ENCODE measurements around the gene POTEC. TPM values are rescaled to one million over a fixed set of nuclear protein-coding genes. Genes with fewer than 3 reads are reported as not detected.
"Not testable (repeated sequence)": the region's sequence is repeated elsewhere in the genome, so short reads cannot be mapped to it uniquely, and the experiment has no call there.

The POTEC gene
- total and polyA plus RNA-seq, 9 of the 15 experiments (the other 6 are each of a cell fraction or from before 2014, with no cell fraction given) = 0.01 TPM; not detected in 8

GRCh38 chr18:14577971-14578370 lies 34.6 kb upstream of the POTEC start (continued):
- TF ChIP-seq ELF2 (CRISPR knock-in tag; IDR thresholded peaks at IDR 0.05) (no peak), ZNF174 (CRISPR knock-in tag; IDR thresholded peaks at IDR 0.05) (no peak), CGGBP1 (CRISPR knock-in tag; IDR thresholded peaks at IDR 0.05) (no peak), HDAC8 (tag; IDR thresholded peaks at IDR 0.05) (no peak), PURB (CRISPR knock-in tag; IDR thresholded peaks at IDR 0.05; ENCODE audit: low read depth) (no peak)

- H4K20me1 ChIP-seq (replicated peaks; ENCODE audit: control insufficient read depth, insufficient read depth, low read length); CTCF ChIA-PET (ENCODE audit: low intra/inter-chr PET ratio); in situ Hi-C loops (cut with MboI); H3K79me2 ChIP-seq (ENCODE audit: control insufficient read depth, insufficient read depth, low read length); H3K27me3 ChIP-seq (ENCODE audit: control insufficient read depth in 2 of 2, insufficient read depth in 2 of 2, low read length in 2 of 2); H3K27ac ChIP-seq (ENCODE audit: extremely low read depth, low read depth, low read length); H3K4me2 ChIP-seq (ENCODE audit: insufficient read depth, low read length); H3K9me1 ChIP-seq (ENCODE audit: control insufficient read depth, insufficient read depth, low read length); H3K9ac ChIP-seq (ENCODE audit: insufficient read depth in 1 of 2, low read depth in 2 of 2, low read length in 2 of 2); BruUV-seq (replicated peaks); H2AFZ ChIP-seq (ENCODE audit: low read depth, low read length); ATAC-seq; POLR2A ChIA-PET; H3K4me3 ChIP-seq; H3K4me1 ChIP-seq (replicated peaks in 1 of 2; ENCODE audit: control insufficient read depth in 2 of 2, insufficient read depth in 2 of 2, low read length in 2 of 2); intact Hi-C loops (cut with micrococcal nuclease); FAIRE-seq; H3K9me3 ChIP-seq (replicated peaks; ENCODE audit: control insufficient read depth, insufficient read depth, low read depth, low read length); H3K36me3 ChIP-seq (ENCODE audit: control insufficient read depth, insufficient read depth, low read length); DNase-seq (ENCODE audit: extremely low read depth in 1 of 4, low spot score in 3 of 4): not testable (repeated sequence)
- WGBS (ENCODE audit: insufficient coverage, low coverage, missing lambda C conversion rate) = no CpG with 5 or more reads among the region's 2 CpGs
These were observed 16.1 kb upstream of the POTEC start for GRCh38 chr18:14559502-14559901.

- H3K79me2 ChIP-seq (ENCODE audit: control insufficient read depth, insufficient read depth, low read length); H3K4me2 ChIP-seq (ENCODE audit: insufficient read depth, low read length); H2AFZ ChIP-seq (ENCODE audit: low read depth, low read length); H3K9me3 ChIP-seq (replicated peaks; ENCODE audit: control insufficient read depth, insufficient read depth, low read depth, low read length); intact Hi-C loops (cut with micrococcal nuclease); POLR2A ChIA-PET; DNase-seq (ENCODE audit: extremely low read depth in 1 of 4, low spot score in 3 of 4); H3K27ac ChIP-seq (ENCODE audit: extremely low read depth, low read depth, low read length); H3K9me1 ChIP-seq (ENCODE audit: control insufficient read depth, insufficient read depth, low read length); H3K4me1 ChIP-seq (replicated peaks in 1 of 2; ENCODE audit: control insufficient read depth in 2 of 2, insufficient read depth in 2 of 2, low read length in 2 of 2); CTCF ChIA-PET (ENCODE audit: low intra/inter-chr PET ratio); in situ Hi-C loops (cut with MboI); ATAC-seq; FAIRE-seq; H3K27me3 ChIP-seq (ENCODE audit: control insufficient read depth in 2 of 2, insufficient read depth in 2 of 2, low read length in 2 of 2); H3K36me3 ChIP-seq (ENCODE audit: control insufficient read depth, insufficient read depth, low read length); H4K20me1 ChIP-seq (replicated peaks; ENCODE audit: control insufficient read depth, insufficient read depth, low read length); H3K4me3 ChIP-seq; H3K9ac ChIP-seq (ENCODE audit: insufficient read depth in 1 of 2, low read depth in 2 of 2, low read length in 2 of 2); BruUV-seq (replicated peaks): not testable (repeated sequence)
- TF ChIP-seq JUNB (CRISPR knock-in tag; conservative IDR thresholded peaks at IDR 0.05) = peak; percentile 46; the same call in 1 of the 2 replicates
- WGBS (ENCODE audit: insufficient coverage, low coverage, missing lambda C conversion rate) = no CpG with 5 or more reads among the region's 1 CpG
These were observed 11.7 kb downstream of the POTEC start for GRCh38 chr18:14531659-14532058.

GRCh38 chr18:14510707-14511106 lies 32.7 kb downstream of the POTEC start:
- DNase-seq (ENCODE audit: extremely low read depth in 1 of 4, low spot score in 3 of 4); FAIRE-seq; H3K9me3 ChIP-seq (replicated peaks; ENCODE audit: control insufficient read depth, insufficient read depth, low read depth, low read length); BruUV-seq (replicated peaks); CTCF ChIA-PET (ENCODE audit: low intra/inter-chr PET ratio); H3K9ac ChIP-seq (ENCODE audit: insufficient read depth in 1 of 2, low read depth in 2 of 2, low read length in 2 of 2); H4K20me1 ChIP-seq (replicated peaks; ENCODE audit: control insufficient read depth, insufficient read depth, low read length); POLR2A ChIA-PET; in situ Hi-C loops (cut with MboI); H3K36me3 ChIP-seq (ENCODE audit: control insufficient read depth, insufficient read depth, low read length); H3K27ac ChIP-seq (ENCODE audit: extremely low read depth, low read depth, low read length); H3K79me2 ChIP-seq (ENCODE audit: control insufficient read depth, insufficient read depth, low read length); ATAC-seq; H3K9me1 ChIP-seq (ENCODE audit: control insufficient read depth, insufficient read depth, low read length); H3K4me2 ChIP-seq (ENCODE audit: insufficient read depth, low read length); H3K4me1 ChIP-seq (replicated peaks in 1 of 2; ENCODE audit: control insufficient read depth in 2 of 2, insufficient read depth in 2 of 2, low read length in 2 of 2); H2AFZ ChIP-seq (ENCODE audit: low read depth, low read length); intact Hi-C loops (cut with micrococcal nuclease); H3K27me3 ChIP-seq (ENCODE audit: control insufficient read depth in 2 of 2, insufficient read depth in 2 of 2, low read length in 2 of 2); H3K4me3 ChIP-seq: not testable (repeated sequence)
- WGBS (ENCODE audit: insufficient coverage, low coverage, missing lambda C conversion rate) = 0% methylated on average over 2 of the region's 3 CpGs

All from K562 (cell line).